NCI-H345 treated with DMSO at 0.1 percent for 48 hours (cell line): ENCODE results near the gene CFDP1.

Experiments
- DNase-seq: peaks from one replicate; lab custom pipeline; 2025; ENCODE audit not compliant: unreplicated experiment; lab: John Stamatoyannopoulos, UW

The CFDP1 gene

DNA sequence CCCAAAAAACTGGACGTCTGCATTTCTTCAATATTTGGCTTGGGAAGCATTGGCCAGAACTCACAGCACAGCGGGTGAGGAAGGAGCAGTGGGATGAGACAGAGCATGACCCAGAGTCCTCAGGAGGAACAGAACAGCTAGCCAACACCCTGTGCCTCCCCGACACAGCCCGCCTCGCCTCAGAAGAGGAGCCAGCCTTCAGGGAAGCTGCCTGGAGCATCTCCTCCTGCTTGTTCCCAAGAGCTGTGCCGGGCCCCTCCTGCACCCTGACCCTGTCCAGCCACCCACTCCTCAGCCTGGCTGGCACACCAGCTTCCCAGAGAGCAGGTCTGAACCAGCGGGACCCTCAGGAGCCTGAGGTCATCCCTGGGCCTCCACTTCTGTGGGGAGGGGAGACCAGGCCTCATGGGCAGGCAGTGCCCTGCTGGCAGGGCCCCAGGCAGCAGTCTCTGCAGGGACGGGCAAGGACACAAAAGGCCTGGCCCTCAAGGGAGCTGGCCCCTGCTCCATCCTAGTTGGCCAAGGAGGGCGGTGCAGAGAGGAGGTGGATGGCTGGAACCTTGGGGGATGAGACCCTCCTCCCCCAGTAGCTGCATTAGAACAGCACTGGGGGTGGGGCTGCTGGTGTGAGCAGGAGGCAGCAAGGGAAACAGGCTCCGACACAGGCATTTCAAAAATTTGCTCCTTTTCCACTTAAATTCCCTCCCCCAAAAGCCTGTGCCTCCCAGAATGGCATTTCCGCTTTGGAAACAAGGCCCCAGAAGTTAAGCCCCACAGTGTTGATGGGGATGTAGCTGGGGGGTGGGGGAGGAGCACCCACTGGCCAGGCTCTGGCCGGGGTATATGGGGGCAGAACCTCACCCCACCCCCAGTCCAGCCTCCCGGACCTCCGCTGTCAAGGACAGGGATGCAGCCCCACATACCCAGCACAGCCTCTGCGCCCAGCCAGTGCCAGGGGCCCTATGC is 180.1 kb downstream of the CFDP1 start:
- no peak for DNase-seq

DNA sequence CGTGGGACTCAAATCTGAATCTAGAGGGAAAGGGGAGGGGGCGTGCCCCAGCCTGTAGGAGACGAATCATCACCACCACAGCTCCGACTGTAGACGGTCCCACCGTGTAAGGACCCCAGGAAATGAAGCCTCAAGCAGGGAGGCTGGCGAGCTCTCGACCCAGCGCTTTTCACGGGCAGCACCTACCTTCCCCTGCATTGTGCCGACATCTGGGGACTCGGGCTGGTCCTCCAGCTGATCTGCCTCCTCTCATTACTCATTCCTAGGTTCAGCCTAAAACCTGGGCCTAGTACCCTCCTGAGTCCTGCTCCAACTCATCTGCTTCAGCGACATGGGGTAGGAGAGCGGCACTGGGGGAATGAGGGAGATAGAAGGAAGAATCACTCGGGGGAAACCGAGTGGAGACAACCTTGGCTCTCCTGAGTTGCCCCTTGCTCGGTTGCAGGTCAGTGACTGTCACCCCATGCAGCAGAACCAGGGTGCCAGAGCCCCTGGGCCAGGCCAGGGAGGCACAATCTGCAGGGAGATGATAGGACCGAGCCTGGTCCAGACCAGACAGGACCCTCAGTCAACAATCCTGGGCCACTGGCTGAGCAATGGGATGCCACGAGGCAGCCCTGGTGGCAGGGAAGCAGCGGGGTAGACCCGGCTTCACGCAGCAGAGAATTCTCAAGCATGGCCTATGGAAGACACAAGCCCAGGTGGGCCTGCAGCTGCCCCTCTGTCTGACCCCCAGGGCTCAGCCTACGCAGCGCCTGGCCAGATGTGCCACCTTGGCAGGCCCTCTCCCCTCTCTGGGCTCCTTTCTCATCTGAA is 181.0 kb downstream of the CFDP1 start:
- no peak for DNase-seq

DNA sequence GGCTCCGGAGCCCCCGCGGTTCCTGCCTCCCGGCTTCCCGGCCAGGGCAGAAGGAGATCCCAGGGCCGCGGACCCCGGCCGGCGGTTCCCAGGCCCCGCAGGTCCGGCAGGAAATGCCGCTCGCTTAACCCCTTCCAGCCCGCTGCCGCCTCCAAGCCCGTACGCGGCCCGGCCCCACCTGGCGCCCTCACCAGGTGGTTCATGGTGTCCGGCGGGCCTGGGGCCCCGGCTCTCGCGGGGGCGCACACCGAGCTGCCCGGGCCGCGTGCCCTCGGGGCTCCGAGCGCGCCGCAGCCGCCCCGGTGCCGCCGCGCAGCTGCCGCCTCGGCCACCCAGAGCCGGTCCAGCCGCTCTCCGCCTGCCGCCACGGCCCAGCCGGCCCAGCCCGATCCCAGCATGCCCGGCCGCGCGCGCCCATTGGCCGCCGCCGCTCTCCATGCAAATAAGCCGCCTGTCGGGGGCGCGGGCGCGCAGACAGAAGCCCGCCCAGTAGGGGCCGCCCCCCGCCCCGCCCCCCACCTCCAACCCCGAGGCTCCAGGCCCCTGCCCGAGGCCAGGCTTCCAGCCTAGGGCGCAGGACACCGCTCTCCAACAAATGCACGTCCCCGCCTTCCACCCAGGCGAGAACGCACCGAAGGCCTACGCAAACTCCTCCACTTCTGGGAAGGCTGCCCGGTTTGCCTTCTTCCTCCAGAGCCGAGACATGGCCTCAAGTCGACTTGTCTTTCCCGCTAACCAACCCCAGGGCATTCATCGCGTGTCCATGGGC is 181.8 kb downstream of the CFDP1 start, which contains the start of gene BCAR1:
Gene BCAR1 (minus strand): TSS at position 345 of the 769 bp plus-strand sequence. CDS start 142 bp downstream, at position 203.
- peak; percentile 48 for DNase-seq

GRCh38 chr16:75250809-75251279 is 182.5 kb downstream of the CFDP1 start:
- no peak for DNase-seq

DNA sequence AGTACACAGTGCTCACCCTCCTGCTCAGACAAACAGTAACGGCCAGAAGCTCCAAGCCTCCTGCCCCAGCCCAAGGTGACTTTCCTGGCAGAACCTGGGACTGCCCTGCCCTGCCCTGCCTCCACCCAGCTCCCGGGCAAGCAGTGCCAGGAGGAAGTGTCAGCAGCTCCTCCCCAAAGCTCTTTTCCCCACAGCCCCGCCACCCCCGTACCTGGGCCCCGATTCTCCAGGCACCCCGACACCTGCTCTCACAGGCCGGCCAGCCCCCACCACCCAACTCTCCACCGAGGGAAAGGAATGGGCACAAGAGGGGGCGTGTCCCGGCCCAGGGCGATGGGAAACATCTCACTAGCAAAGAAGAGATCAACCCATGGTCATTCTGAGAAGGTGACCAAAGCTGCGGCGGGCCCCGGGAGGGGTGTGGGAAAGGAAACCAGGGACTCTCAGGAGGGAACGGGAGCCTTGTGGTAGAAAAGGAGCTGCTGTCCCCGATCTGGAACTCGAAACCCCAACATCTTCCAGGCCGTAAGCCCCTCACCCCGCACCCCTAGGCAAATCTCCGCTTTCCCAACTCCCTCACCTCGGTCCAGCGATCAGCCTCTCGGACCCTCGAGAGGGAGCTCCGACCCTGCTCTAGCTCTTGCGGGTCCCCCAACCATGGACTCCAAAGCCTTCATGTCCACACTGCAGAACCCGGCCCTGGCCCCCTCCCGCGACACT is 183.1 kb downstream of the CFDP1 start:
- no peak for DNase-seq

DNA sequence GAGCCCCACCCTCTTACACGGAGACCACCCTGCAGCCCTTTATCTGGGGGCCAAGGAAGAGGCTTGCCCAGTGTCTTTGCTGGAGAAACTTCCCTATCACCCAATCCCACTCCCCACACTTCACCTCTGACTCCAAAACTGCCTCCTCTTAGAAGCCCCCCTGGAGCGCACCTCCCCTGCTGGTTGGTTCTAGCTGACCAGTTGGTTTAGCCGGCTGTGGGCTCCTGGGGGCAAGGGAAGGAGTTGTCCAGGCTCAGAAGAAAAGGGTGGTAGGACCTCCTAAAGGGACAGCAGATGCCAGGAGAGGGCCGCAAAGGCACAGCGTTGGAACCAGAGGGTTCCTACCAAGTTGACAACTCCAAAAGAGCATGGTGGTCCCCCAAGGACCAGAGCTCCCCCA is 183.9 kb downstream of the CFDP1 start:
- no peak for DNase-seq

GRCh38 chr16:75248536-75249380 is 184.5 kb downstream of the CFDP1 start:
- DNase-seq = no peak

GRCh38 chr16:75248142-75248535 is 185.2 kb downstream of the CFDP1 start:
- no peak for DNase-seq

DNA sequence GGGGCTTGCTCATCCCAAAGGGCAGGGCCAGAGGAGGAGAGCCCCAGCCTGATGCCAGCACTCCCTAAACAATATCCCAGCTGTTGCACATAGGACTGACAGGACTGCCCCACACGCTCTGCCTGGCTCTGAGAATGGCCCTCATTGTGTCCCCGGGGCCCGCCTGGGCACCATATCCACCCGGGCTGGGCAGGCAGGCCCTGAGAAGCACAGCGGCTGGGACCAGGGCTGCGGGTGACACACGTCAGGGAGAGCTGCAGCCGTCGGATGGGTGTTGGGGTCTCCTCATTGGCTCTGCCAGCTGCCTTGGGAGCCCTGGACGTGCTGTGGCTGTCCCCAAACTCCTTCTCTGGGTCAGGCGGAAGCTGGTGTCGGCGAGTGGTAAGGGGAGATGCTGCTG is 186.1 kb downstream of the CFDP1 start:
- no peak for DNase-seq

DNA sequence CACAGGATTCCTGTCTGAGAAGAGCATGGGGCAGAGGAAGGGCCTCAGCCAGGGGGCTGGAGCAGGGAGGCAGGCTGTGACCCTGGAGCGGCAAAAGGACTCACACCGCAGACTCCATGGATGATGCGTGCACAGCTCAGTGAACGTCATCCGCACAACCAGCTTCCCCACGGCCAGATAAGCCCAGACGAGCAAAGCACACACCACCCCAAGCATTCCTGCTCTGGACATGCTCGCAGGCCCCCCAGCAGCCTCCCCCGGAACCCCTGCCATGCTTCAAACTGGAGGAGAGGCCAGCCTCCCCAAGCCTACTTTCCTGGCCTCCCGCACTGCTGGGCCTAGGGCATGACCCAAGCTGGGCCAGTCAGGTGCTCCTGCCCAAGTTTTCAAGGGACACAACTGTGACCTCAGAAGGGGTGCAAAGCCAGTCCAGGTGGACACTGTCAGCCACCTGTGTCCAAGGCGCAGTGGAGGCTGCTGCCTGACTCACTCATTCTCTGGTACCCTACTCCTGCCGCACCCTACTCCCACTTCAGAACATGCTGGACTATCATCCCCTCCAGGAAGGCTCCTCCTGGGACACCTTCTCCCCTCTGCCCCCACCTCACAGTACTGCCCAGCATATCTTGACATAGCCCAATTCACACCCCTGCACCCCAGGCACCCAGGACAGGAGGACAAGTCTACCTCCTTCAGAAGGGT is 186.6 kb downstream of the CFDP1 start:
- DNase-seq = no peak

DNA sequence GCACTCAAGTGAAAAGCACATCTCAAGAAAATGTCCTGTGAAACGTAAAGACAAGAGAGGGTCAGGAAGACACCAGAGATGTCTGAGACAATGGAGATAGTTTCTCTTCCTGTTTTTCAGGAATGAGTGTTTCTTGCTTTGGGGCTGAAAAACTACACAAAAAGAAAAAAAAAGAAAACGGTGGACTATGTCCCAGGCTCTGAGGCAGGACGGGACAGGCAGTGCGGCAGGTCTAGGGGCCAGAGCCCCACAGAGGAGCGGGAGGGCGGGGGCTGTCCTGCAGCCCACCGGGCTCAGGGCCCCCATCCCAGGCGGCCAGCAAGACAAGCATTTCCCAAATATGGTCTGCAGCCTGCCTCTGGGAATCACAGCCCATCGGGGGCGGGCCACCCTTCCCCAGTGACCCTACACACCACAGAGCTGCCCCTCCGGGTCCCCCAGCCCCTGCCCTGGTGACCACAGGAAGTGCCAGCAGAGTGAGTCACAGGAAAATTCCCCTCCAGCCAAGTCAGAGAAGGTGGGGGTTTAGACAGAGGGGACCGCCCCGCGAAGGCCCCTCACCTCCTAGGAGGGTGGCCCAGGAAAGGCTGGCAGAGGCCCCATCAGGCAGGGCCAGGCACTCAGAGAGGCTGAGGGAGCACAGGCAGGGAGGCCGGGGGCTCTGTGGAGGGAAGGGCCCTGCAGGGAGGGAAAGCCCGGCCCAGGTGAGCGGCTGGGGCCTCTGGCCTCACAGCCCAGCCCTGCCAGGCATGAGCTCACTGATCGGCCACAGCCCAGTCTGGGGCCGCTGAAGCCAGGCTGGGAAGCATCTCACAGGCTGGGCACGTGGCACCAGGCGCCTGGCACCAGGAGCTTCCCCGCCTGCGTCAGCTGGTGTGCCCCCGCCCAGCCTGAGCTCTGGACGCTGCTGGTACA is 188.2 kb downstream of the CFDP1 start:
- no peak for DNase-seq

GRCh38 chr16:75244225-75244809 is 189.0 kb downstream of the CFDP1 start:
- no peak for DNase-seq
